NCI-H774 (cell line): ENCODE measurements around the gene SYTL5.
"Not testable (repeated sequence)": the region's sequence is repeated elsewhere in the genome, so short reads cannot be mapped to it uniquely, and the experiment has no call there.

Experiments
- DNase-seq: peaks from one replicate; lab custom pipeline; 2025; lab: John Stamatoyannopoulos, UW

SYTL5 gene

DNA sequence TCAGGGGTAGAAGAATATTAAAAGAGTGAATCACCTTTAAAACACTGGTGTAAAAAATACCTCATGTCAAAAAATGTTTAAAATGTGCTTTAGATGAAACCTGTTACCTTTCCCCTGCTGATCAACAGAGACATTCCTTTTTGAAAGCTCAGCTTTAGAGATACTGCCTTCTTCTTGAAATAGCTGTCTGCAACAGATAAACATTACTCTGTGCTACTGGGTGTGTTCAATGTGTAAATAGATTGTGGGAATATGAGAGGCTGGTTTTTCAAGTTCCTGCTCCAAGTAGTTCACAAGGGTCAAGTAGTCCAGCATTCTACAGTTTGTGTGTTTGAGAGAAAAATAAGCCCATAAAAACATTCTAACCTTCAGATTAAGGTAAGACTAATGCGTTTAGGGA is at the start of gene SYTL5:
TSS of gene SYTL5 (plus strand) at position 263 of the 400 bp plus-strand sequence. CDS start 27,337 bp downstream, outside the sequence.
- no peak for DNase-seq

DNA sequence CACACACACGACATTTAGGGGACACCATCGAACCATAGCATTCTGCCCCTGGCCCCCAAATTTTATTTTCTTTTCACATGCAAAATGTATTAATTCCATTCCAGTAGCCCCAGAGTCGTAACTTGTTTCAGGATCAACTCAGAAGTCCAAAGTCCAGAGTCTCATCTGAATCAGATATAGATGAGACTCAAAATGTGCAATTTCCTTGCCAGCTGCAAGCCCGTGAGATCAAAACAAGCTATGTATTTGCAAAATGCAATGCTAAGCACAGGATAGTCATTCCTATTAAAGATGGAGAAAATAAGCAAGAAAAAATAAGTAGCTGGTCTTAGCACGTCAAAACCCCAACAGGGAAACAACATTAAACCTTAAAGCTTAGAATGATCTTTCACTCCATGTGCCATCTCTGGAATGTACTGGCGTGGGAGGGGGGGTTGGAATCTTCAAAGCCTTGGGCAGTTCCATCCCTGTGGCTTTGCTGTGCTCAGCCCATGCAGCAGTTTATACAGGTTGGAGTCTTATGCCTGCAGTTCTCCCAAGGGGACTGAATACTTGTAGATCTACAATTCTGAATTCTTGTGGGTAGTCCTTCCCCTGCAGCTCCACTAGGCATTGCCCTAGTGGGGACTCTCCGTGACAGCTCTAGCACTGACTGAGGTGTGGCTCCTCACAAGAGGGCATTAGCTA is 47.7 kb upstream of the SYTL5 start:
- DNase-seq = no peak

DNA sequence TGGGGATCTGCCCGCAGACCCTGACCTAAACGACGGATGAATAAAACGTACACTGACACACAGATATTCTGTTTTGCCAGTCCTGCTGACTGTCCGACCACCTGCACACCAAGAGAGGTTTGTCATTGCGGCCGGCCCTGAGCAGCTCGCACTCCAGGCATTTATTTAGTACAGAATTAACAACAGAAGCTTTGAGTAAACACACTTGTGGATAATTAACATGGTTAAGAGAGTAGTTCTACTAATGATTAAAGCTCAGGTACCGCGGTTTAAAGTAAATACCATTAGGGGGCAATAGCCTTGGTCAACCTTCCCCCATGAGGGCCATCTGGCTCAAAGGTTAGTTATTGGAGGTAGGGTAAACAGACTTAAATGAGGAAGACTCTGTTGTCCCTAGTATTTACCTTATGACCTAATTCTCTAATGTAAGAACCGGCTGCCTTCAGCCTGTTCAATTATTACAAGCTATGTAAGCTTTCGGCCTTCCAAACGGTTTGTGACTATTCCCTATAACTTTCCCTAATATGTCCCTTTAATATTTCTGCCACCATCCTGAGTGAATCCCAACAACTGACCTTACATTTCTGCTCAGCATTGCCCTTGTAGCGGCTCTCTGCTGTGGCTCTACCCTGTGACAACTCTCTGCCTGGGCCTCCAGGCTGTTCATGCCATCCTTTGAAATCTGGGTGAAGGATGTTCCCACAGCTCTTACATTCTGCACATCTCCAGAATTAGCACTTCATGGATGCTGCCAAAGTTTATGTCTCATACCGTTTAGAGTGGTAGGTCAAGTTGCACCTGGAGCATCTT is 46.9 kb upstream of the SYTL5 start:
- DNase-seq = peak; percentile 58

DNA sequence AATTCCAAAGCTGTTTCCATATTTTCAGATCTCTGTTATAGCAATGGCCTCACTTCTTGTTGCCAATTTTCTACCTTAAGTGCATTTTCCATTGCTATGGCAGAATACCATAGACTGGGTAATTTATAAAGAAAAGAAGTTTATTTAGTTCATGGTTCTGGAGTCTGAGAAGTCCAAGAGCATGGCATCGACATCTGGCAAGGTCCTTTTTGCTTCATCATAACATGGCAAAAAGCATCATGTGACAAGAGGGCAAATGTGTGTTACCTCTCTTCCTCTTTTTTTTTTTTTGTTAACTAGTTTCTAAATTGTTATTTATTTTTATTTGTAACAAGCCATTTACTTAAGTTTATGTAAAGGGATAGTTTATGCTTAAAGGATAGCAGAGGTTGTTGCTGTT is 45.2 kb upstream of the SYTL5 start:
- no peak for DNase-seq

DNA sequence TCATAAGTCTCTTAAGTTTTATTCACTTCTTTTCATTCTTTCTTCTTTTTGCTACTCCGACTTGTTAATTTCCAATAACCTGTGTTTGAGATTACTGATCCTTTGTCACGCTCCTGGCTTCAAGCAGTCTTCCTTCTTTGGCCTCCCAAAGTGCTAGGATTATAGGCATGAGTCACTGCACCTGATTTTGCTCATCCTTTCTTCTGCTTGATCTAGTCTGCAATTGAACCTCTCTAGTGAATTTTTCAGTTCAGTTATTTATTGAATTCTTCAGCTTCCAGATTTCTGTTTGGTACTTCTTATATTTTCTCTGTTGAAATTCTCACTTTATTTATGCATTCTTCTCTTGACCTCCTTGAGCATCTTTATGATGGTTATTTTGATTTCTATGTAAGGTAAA is 38.6 kb upstream of the SYTL5 start:
- no peak for DNase-seq

DNA sequence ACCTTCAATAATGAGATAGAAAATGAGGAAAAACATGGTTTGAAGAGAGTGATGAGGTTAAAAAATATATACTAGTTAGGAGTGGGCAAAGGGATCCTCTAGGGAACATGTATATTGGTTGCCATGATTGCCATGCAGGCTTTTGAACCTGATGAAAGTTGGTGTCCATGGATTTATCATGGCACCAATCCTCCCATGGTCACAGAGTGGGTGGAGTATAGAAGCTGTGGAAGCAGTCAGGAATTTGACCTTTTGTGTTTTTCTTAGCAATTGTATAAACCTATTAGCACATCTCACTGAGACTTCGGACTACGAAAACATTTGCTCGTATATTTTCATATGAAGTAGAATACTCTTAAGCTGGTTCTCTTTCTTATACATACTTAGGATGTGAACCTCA is 30.9 kb upstream of the SYTL5 start:
- no peak for DNase-seq

DNA sequence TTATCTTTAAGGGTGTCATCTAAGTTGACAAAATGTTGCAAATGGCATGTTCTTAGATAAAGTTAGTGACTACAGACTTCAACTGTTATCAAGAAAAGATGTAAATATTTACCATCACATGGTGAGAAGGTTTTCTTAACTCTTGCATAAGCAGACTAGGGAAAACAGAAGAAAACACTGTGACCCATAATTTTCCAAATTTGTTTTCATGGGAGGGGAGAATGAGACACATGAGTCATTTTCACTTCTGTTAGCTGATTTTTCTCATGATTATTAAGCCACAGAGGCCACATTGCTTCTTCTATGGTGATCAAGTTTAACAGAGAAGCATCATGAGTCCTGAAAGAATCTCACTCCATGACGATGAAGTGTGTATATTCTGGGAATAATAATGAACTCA is 30.2 kb upstream of the SYTL5 start:
- DNase-seq = no peak

DNA sequence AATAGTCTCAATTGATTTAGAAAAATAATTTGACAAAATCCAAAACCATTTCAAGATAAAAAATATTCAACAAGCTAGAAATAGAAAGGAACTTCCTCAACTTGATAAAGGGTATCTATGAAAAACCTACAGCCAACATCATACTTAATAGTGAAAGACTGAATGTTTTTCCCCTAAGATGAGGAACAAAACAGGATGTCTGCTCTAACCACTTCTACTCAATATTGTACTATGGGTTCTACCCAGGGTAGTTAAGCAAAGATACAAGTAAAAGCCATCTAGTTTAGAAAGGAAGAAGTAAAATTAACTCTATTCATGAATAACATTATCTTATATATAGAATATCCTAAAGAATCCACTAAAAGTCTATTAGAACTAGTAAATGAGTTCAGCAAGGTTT is 21.5 kb upstream of the SYTL5 start:
- no peak for DNase-seq

DNA sequence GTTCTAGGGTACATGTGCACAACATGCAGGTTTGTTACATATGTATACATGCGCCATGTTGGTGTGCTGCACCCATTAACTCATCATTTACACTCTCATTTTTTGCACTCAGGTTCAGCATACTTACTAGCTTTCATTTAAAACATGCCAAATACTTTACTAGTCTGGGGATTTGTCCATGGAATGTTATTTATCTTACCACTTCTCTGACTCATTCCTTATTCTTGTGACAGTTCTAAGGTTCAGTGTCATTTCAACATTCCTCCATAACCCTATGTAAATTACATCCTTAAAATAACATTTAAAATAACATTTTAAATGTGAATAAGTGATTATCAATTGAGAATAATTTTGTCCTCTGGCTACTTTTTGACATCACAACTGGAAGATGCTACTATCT is 19.5 kb upstream of the SYTL5 start:
- DNase-seq = no peak

DNA sequence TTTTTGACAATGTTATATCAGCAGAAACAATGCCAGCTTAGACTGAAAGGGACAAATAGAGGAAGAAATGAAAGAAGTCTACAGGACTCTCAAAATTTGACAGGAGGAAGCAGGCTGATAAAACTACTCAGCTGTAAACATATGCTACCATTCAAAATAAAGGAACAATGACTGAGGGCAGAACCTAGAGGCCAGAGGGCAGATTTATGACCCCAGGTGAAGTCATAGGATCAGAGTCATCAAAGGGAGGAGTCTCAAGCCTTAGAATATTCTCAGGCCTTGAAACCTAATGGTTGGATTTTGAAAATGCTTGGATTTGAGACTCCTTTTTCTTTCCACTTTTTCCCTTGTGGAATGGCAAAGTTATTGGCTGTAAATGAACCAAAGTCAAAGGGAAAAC is 17.0 kb upstream of the SYTL5 start:
- no peak for DNase-seq

DNA sequence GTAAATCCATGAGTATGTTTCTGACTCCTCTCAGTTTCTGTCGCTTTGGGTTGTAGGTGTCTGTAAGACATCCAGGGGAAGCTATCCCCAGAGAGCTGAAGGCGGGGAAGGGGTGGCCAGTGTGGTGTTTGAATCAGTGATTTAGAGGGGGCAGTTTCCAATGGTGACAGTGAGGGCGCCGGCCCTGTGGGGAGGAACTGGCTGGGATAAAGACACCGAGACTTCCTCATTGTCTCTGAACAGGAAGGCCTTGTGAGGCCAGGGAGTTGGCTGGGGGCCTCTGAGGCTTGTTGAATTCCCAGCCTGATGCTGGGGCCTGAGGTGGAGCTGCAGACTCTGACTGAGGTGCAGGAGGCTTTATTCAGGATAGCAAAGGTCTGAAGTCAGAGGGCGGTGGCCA is 15.1 kb upstream of the SYTL5 start:
- DNase-seq = not testable (repeated sequence)

DNA sequence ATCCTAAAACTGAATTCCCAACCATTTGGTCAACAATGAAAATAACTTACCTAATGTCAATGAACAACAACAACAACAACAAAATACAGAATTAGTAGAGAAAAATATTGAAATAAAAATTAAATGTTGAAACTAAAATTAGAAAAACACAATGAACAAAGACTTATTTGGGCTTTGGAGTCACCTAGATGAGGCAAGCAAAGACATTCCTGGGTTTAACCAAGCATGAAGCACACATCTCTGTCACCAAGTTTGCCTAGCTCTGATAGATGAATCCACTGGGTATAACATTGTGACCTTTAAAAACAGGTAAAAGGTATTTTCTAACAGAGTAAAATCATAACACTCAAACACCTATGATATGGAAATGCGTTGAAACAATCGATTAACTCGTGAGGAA is 13.2 kb upstream of the SYTL5 start:
- no peak for DNase-seq

DNA sequence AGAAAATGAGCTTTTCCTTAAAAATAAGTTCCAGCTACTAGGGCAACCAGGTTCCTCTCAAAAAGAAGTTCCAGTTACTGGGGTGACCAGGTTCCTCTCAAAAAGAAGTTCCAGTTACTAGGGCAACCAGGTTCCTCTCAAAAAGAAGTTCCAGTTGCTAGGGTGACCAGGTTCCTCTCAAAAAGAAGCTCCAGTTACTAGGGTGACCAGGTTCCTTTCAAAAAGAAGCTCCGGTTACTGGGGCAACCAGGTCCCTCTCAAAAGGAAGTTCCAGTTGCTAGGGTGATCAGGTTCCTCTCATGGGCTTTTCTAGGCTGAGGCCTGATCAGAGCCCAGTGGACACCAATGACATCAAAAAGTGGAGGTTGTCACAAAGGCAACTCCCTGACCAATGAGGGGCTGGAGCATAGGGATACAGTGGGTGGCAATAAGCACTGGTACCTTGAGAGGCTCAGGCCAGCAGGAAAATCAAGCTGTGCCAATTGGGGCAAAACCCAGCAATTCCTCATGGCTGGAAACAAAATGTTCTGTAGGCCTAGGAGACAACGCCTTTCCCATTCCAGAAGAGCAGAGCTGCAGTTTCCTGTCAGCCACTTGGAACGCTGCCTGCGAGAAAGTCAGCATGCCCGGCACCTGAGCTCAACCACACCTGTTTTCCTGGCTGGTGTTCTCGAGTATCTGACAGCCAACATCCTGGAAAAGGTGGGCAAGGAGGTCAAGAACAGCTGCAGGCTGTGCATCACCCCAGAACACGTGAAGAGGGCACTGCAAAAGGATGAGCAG is 12.3 kb upstream of the SYTL5 start:
- peak; percentile 27 for DNase-seq

DNA sequence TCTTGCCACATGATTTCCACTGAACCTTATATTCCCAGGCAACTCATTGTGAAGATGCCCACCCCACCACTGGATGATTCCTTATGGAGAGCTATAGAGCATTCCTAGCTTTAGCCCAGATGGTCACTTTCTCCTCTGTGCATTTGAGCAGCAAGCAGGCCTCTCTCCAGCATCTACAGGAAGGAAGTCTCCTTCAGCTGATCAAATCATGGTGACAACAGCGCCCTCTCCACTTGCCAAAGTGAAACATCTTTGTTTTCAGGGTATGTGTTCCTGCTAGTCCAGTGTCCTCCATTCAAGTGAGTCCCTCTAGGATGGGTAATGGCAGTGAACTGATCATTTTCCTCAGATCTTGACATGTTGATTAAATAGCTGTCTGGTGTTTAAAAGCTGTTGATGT is 10.9 kb upstream of the SYTL5 start:
- no peak for DNase-seq

DNA sequence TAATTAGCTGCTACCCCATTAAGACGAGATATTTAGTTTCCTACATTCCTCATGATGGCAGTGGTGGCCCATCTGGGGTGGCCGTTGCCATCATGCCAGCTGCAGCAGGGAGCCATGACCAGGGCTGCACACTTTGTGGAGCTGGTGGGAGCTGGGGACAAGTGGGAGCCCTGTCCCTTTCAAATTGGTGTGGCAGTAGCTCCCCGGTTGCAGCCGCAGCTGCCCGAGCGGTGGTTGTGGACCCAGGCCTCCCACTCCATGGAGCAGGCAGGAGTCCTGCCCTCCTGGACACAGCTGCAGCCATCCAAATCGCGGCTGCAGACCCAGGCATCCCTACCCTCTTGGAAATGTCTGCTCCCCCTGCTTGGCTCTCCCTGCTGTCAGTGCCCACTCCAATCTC is 9.3 kb upstream of the SYTL5 start:
- no peak for DNase-seq

DNA sequence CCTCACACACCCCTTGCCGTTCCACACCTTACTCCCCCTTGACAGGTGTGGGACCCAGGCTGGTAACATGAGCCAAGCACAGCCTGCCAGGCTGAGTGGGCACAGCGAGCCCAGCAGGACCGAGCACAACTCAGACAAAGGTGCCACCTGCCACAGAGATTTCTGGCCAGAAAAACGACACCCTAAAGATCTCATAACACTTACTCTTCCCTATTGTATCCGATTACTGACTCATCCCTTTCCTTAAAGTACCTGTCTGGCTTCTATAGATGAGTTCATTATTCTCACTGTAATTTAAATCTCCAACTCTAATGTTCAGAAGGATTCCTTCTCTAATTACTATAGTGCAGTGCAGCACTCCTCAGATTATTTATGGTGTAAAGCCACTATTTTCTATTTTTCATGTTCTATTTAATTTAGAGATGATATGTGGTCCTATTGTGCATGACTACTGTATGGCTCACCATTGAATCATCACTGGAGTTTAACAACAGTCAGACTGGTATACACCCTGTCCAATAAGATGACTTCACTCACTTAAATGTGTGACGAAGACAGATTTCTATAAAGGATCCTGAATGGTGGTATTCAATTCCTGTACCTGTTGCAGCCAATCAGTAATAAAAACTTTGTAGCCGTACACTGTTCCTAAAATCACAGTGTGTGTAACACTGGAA is 7.6 kb upstream of the SYTL5 start:
- DNase-seq = no peak

DNA sequence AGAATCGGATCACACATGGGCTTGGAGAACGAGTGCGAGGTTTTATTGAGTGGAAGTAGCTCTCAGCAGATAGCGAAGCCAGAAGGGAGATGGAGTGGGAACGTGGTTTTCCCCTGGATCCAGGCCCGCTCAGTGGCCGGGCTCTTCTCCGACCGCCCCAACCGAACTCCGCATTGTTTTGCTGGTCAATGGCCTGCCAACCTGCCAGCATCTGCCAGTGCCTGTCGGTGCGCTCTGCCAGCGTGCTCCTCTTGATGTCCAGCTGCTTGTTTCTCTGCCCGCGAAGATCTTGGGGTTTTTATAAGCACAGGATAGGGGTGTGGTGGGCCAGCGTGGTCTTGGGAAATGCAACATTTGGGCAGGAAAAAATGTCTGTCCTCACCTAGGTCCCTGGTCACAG is 5.6 kb upstream of the SYTL5 start:
- DNase-seq = no peak

DNA sequence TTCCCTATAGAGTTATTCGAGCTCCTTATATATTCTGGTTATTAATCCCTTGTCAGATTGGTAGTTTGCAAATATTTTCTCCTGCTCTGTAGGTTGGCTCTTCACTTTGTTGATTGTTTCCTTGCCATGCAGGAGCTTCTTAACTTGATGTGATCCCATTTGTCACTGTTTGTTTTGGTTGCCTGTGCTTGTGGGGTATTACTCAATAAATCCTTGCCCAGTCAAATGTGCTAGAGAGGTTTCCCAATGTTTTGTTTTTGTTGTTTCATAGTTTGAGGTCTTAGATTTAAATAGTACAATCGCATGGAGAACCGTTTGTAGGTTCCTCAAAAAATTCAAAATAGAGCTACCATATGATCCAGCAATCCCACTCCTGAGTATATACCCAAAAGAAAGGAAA is 2.3 kb upstream of the SYTL5 start:
- no peak for DNase-seq

DNA sequence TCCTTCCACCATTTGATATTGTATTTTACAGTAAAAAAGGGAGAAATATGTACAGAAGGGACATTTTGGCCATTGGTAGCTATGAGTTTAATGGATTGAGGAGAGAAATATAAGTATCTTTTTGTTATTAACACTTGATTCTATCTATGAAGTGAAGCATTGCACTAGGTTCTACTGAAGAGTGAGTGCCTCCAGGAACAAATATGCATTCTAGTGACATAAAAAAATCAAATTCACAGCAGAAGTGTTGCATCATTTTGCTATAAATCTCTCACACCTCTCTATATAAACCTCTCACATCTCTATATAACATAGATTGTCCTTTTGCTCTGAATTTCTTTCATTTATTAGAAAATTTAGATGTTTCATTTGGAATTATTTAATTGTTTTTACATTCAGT is 425 bp downstream of the SYTL5 start:
- no peak for DNase-seq

DNA sequence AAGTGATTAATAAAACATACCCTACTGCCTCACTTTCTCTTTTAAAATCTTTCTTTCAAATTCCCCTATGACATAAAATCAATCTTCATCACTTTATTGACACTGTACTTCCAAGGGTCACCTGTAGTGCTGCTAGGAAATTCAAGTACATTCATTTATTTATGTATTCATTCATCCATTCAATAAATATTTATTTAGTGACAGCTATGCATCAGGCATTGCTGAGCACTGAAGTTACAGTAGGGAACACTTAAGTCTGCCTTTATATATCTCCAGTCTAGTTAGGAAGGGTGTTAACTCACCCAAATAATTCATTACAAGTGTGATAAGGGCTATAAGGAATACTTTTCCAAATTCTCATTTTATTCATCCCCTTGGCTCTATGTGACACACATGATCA is 2.3 kb downstream of the SYTL5 start:
- DNase-seq = no peak

DNA sequence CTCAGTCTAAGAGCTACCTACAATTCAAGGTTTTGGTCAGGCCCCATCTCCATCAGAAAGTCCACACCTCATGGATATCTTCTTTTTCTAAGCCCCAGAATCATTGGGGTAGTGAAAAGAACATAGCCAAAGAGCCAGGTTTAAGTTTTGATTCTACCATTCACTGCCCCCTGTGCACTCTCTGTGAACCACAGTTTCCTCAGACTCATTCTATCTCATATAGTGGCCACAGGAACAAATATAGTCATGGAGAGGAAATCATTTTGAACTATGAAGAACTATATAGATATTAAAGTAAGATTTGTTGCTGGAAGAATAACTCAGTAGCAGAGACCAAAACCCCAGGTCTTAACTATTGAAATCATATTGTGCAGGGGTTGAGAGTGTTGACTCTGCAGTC is 3.3 kb downstream of the SYTL5 start:
- DNase-seq = no peak

DNA sequence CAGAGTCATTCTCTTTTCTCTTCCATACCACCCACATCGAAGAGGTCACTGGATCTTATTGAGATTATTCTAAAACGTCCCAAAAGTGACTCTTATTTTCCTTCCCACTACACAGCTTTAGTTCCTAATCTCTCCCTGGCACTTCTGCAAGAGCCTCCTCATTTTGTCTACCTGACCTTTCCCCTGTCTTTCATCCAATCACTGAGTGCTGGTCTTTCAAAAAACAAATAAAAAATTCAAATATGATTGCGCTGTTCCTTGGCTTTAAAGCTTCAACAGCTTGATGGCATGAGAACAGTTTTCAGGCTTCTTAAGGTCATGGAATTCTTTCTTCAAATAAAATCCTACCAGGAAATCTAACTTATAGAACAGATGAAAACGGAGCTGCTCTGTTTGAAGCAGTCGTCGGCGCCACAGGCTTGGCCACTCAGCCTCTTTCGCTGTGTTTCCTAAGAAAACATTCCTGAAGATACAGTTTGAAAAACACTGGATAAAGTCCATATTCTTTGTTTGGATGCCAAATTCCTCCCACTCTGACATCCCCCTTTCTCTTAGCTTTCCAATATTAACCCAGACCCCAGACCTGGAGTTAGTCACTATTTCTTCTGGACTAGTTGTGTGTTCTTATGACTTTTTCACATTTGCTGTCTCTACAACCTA is 12.5 kb downstream of the SYTL5 start:
- DNase-seq = no peak
